HepG2 (cell line): ENCODE data around the gene INHBC. TPM values are rescaled to one million over a fixed set of nuclear protein-coding genes. Genes with fewer than 3 reads are reported as not detected.

Source experiments
- CCDC6 ChIP-seq: sonication (generic); formaldehyde crosslinking; IDR thresholded peaks from 2 replicates; pipeline ENCODE4 v1.8.1; 2022; ENCODE audit warnings: mild to moderate bottlenecking, missing genetic modification reagents, moderate library complexity
- EEA1 ChIP-seq: sonication (generic); formaldehyde crosslinking; IDR thresholded peaks from 2 replicates; pipeline ENCODE4 v1.5.1; 2020; ENCODE audit warnings: mild to moderate bottlenecking, missing genetic modification reagents, borderline replicate concordance
- FOXP1 ChIP-seq, 2 experiments: fragments of 450-650 bp in 1 of 2; IDR thresholded peaks; 2 replicates each; pipeline ENCODE4 v1.6.1; 2017 to 2018; ENCODE audit warnings: antibody characterized with exemption in 1 of 2
- HNF1B ChIP-seq: sonication (generic); formaldehyde crosslinking; IDR thresholded peaks from 2 replicates; pipeline ENCODE4 v1.5.1; 2020; ENCODE audit warnings: mild to moderate bottlenecking, moderate library complexity, missing genetic modification reagents
- JARID2 ChIP-seq: sonication (generic); formaldehyde crosslinking; IDR thresholded peaks from 2 replicates; pipeline ENCODE4 v1.8.1; 2023; ENCODE audit warnings: missing genetic modification reagents, inconsistent platforms; ENCODE audit not compliant: insufficient replicate concordance
- KDM4B ChIP-seq: sonication (generic); formaldehyde crosslinking; IDR thresholded peaks from 2 replicates; pipeline ENCODE4 v1.4.0; 2020; ENCODE audit warnings: missing genetic modification reagents
- MLLT10 ChIP-seq: sonication (generic); formaldehyde crosslinking; IDR thresholded peaks from 2 replicates; pipeline ENCODE4 v1.4.0; 2020; ENCODE audit warnings: missing genetic modification reagents
- MXD1 ChIP-seq: sonication (generic); formaldehyde crosslinking; IDR thresholded peaks from 2 replicates; pipeline ENCODE4 v1.4.0; 2020; ENCODE audit warnings: mild to moderate bottlenecking, missing genetic modification reagents
- PREB ChIP-seq: sonication (generic); formaldehyde crosslinking; IDR thresholded peaks from 2 replicates; pipeline ENCODE4 v1.4.0; 2020; ENCODE audit warnings: missing genetic modification reagents
- SOX13 ChIP-seq, 3 experiments: fragments of 450-650 bp in 1 of 3; sonication (generic) in 1 of 3; formaldehyde crosslinking in 1 of 3; IDR thresholded peaks in 2 of 3; conservative IDR thresholded peaks in 1 of 3; 2 replicates each; pipeline versions ENCODE4 v1.5.0 to v1.6.1; 2016 to 2020; ENCODE audit warnings: antibody characterized with exemption in 1 of 3, mild to moderate bottlenecking in 1 of 3, missing compliant biosample characterization in 1 of 3, missing genetic modification reagents in 1 of 3, moderate library complexity in 1 of 3
- TBX2 ChIP-seq: sonication (generic); formaldehyde crosslinking; IDR thresholded peaks from 2 replicates; pipeline ENCODE4 v1.5.0; 2020; ENCODE audit warnings: missing genetic modification reagents, mild to moderate bottlenecking, borderline replicate concordance
- TEAD3 ChIP-seq: optimal IDR thresholded peaks from 2 replicates; pipeline ENCODE3; 2016; ENCODE audit warnings: borderline replicate concordance
- THAP11 ChIP-seq: IDR thresholded peaks from 2 replicates; pipeline ENCODE4 v1.6.1; 2016; ENCODE audit warnings: missing biosample characterization, missing genetic modification reagents
- ZBTB44 ChIP-seq: sonication (generic); formaldehyde crosslinking; IDR thresholded peaks from 2 replicates; pipeline ENCODE4 v1.4.0; 2020; ENCODE audit warnings: missing genetic modification reagents
- ZNF292 ChIP-seq: sonication (generic); formaldehyde crosslinking; IDR thresholded peaks from 2 replicates; pipeline ENCODE4 v1.8.1; 2022; ENCODE audit warnings: mild to moderate bottlenecking, low read depth, missing genetic modification reagents, borderline replicate concordance
- ZNF616 ChIP-seq: sonication (generic); formaldehyde crosslinking; IDR thresholded peaks from 2 replicates; pipeline ENCODE4 v1.5.0; 2020; ENCODE audit warnings: low read depth, mild to moderate bottlenecking, missing genetic modification reagents
- ZNF691 ChIP-seq: sonication (generic); formaldehyde crosslinking; IDR thresholded peaks from 2 replicates; pipeline ENCODE4 v1.4.0; 2020; ENCODE audit warnings: missing genetic modification reagents, low read depth, mild to moderate bottlenecking, borderline replicate concordance
- polyA plus RNA-seq, 8 experiments: library from polyadenylated mRNA; depleted of rRNA in 3 of 8; stranded (reverse) in 7 of 8; unstranded in 1 of 8; fragments of >200 nt; fragmentation: Illumina TruSeq in 4 of 8; extraction: Trizol in 4 of 8; gene quantifications; 2 replicates each; pipeline versions ENCODE4 v1.2.1 to v1.2.3, GENCODE V29; 2011 to 2016; ENCODE audit warnings: low read depth in 4 of 8, missing spikeins in 1 of 8, mixed read lengths in 1 of 8; ENCODE audit not compliant: insufficient read depth in 1 of 8
- total RNA-seq, 5 experiments: library from RNA; depleted of rRNA; stranded (reverse); fragments of >200 nt; fragmentation: Illumina TruSeq; extraction: Trizol; gene quantifications; 2 replicates each; pipeline ENCODE4 v1.2.3, GENCODE V29; 2016; ENCODE audit warnings: low read depth in 1 of 5

Gene INHBC
- total and polyA plus RNA-seq, 2 of the 13 experiments (the other 11 are each of a cell fraction or from before 2014, with no cell fraction given) = 1.8 to 13.8 TPM

- 0 out of 2 replicates have a peak, but pooled peaks have one; percentile 45 for TF ChIP-seq HNF1B (CRISPR knock-in tag)
- TF ChIP-seq TEAD3 (CRISPR knock-in tag) = no peak
- TF ChIP-seq TBX2 (CRISPR knock-in tag) = 0 out of 2 replicates have a peak, but pooled peaks have one; percentile 48
- TF ChIP-seq ZNF292 (CRISPR knock-in tag) = no peak
- 0 out of 2 replicates have a peak, but pooled peaks have one; percentile 17 for TF ChIP-seq ZNF691 (CRISPR knock-in tag)
- TF ChIP-seq KDM4B (CRISPR knock-in tag) = no peak
- no peak for TF ChIP-seq MXD1 (CRISPR knock-in tag)
- peak; percentile 32; the same call in 1 of the 2 replicates for TF ChIP-seq THAP11
- no peak for TF ChIP-seq JARID2
- TF ChIP-seq MLLT10 (CRISPR knock-in tag) = no peak
- TF ChIP-seq SOX13 (IDR thresholded peaks at IDR 0.05) = no peak
- no peak for TF ChIP-seq SOX13 (CRISPR knock-in tag; conservative IDR thresholded peaks at IDR 0.05 in 1 of 2, IDR thresholded peaks at IDR 0.05 in 1 of 2)
- TF ChIP-seq CCDC6 (CRISPR knock-in tag) = no peak
- TF ChIP-seq FOXP1 (IDR thresholded peaks at IDR 0.05) = no peak
- no peak for TF ChIP-seq FOXP1 (CRISPR knock-in tag; IDR thresholded peaks at IDR 0.05)
- TF ChIP-seq PREB = no peak
- no peak for TF ChIP-seq ZNF616 (CRISPR knock-in tag)
- no peak for TF ChIP-seq EEA1 (CRISPR knock-in tag)
- no peak for TF ChIP-seq ZBTB44
Observed at GRCh38 chr12:57459055-57459749, 24.6 kb downstream of the INHBC start (continued).
